T-helper 9 cell (primary cell): ENCODE results near the gene SUPT20HL1.
"Not testable (repeated sequence)": the region's sequence is repeated elsewhere in the genome, so short reads cannot be mapped to it uniquely, and the experiment has no call there.

Source experiments
- DNase-seq: peaks from one replicate; pipeline ENCODE4 v3.0.0-alpha.2; 2020

Gene SUPT20HL1

GRCh38 chrX:24363432-24364181 lies 3.2 kb downstream of the SUPT20HL1 start:
- not testable (repeated sequence) for DNase-seq

- no peak for DNase-seq
Measured at GRCh38 chrX:24364326-24364725, 3.9 kb downstream of the SUPT20HL1 start.

GRCh38 chrX:24364851-24365538 lies 4.6 kb downstream of the SUPT20HL1 start:
- DNase-seq, result no peak

- not testable (repeated sequence) for DNase-seq
Measured at GRCh38 chrX:24366762-24367400, 6.4 kb downstream of the SUPT20HL1 start.

- DNase-seq, result no peak
Measured at GRCh38 chrX:24369816-24370215, 9.4 kb downstream of the SUPT20HL1 start.

GRCh38 chrX:24371391-24371972 lies 11.0 kb downstream of the SUPT20HL1 start:
- DNase-seq, result peak; percentile 48

GRCh38 chrX:24372021-24372763 lies 11.8 kb downstream of the SUPT20HL1 start:
- DNase-seq, result no peak

GRCh38 chrX:24375600-24376131 lies 15.2 kb downstream of the SUPT20HL1 start:
- no peak for DNase-seq

- no peak for DNase-seq
Measured at GRCh38 chrX:24376403-24376802, 16.0 kb downstream of the SUPT20HL1 start.

GRCh38 chrX:24377195-24377594 lies 16.8 kb downstream of the SUPT20HL1 start:
- no peak for DNase-seq

- DNase-seq, result no peak
Measured at GRCh38 chrX:24377911-24378468, 17.6 kb downstream of the SUPT20HL1 start.

GRCh38 chrX:24378706-24379105 lies 18.3 kb downstream of the SUPT20HL1 start:
- DNase-seq, result no peak

GRCh38 chrX:24380262-24381187 lies 20.1 kb downstream of the SUPT20HL1 start:
- no peak for DNase-seq

- DNase-seq, result not testable (repeated sequence)
Measured at GRCh38 chrX:24382315-24382714, 21.9 kb downstream of the SUPT20HL1 start.

GRCh38 chrX:24387724-24388123 lies 27.3 kb downstream of the SUPT20HL1 start:
- no peak for DNase-seq

GRCh38 chrX:24391389-24391788 lies 30.9 kb downstream of the SUPT20HL1 start:
- DNase-seq, result no peak

- no peak for DNase-seq
Measured at GRCh38 chrX:24391843-24392242, 31.4 kb downstream of the SUPT20HL1 start.

GRCh38 chrX:24392709-24393108 lies 32.3 kb downstream of the SUPT20HL1 start:
- DNase-seq, result no peak

GRCh38 chrX:24395775-24396174 lies 35.3 kb downstream of the SUPT20HL1 start:
- peak; percentile 14 for DNase-seq

- no peak for DNase-seq
Measured at GRCh38 chrX:24396236-24396930, 35.9 kb downstream of the SUPT20HL1 start.
